ENCODE results near the gene LRRC8B. TPM values are rescaled to one million over a fixed set of nuclear protein-coding genes. Genes with fewer than 3 reads are reported as not detected.
A peak's percentile ranks its signal among the peaks of the same experiment; 100 is the strongest.

LRRC8B gene
- total and polyA plus RNA-seq, 9 of the 15 experiments (the other 6 are each of a cell fraction or from before 2014, with no cell fraction given), result 4.3 to 43.7 (median 14.4) TPM

DNA sequence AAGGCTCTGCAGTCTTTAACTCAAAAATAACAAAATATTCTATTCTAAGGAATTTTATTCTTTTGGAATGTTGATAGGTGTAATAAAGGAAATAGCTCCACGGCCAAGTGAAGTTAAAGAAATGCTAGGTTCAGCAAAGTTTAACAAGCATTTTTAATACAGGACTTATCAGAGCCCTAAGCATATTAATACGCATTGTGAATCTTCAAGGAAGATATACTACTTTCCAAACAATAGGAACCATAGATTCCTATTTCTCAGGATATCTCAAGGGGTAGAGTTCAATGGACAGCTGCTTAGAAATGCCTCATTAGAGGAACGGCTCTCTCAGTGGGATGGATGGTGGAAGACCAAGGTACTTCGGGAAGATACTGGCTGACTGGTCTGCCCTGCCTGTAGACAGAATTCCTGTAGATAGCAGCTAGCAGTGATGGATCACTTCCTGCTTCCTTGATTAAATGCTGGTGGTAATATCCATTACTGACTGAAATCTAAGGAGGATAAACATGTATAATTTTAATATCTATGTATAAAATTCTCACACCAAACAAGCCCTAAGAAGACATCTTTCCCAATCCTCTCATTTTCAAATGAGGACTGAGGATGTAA is 100.2 kb downstream of the LRRC8B start:
- intact Hi-C loops (cut with micrococcal nuclease) (no loop called here), in situ Hi-C loops (cut with MboI) (no loop called here)
- no TSS peak for BruUV-seq (replicated peaks)
- H3K9me1 ChIP-seq (ENCODE audit: control insufficient read depth, insufficient read depth, low read length), result no peaks in the 10 kb centered on the region
- H3K27me3 ChIP-seq (ENCODE audit: control insufficient read depth in 2 of 2, insufficient read depth in 2 of 2, low read length in 2 of 2), result no peaks in the 10 kb centered on the region
- H2AFZ ChIP-seq (ENCODE audit: low read depth, low read length), result no peak overlapping the region
- ChIA-PET CTCF (ENCODE audit: low intra/inter-chr PET ratio) (no interaction called here), POLR2A (interaction anchor here (0.8 to 0.9 kb wide), 2 partner anchors 11 to 13 kb away, joined by 3 read pairs; no protein-coding TSS in a partner anchor)
- H3K4me1 ChIP-seq (replicated peaks in 1 of 2; ENCODE audit: control insufficient read depth in 2 of 2, insufficient read depth in 2 of 2, low read length in 2 of 2), result 0 out of 5 replicates have a peak, but pooled peaks cover 0 to 3% of the 10 kb centered on the region in 2 experiments
- no peaks in the 10 kb centered on the region for H3K79me2 ChIP-seq (ENCODE audit: control insufficient read depth, insufficient read depth, low read length)
- no peak for DNase-seq (ENCODE audit: extremely low read depth in 1 of 4, low spot score in 3 of 4)
- H3K9ac ChIP-seq (ENCODE audit: insufficient read depth in 1 of 2, low read depth in 2 of 2, low read length in 2 of 2), result no peak overlapping the region
- no peak overlapping the region for H3K27ac ChIP-seq (ENCODE audit: extremely low read depth, low read depth, low read length)
- no peaks in the 10 kb centered on the region for H3K36me3 ChIP-seq (ENCODE audit: control insufficient read depth, insufficient read depth, low read length)
- no peak for FAIRE-seq
- H3K4me2 ChIP-seq (ENCODE audit: insufficient read depth, low read length), result no peak overlapping the region
- H3K4me3 ChIP-seq, result no peak overlapping the region
- TF ChIP-seq ZNF124 (CRISPR knock-in tag; IDR thresholded peaks at IDR 0.05), result no peak
- TF ChIP-seq ZNF239 (CRISPR knock-in tag; IDR thresholded peaks at IDR 0.05), result peak; percentile 88
- ATAC-seq, result no peak
- H4K20me1 ChIP-seq (replicated peaks; ENCODE audit: control insufficient read depth, insufficient read depth, low read length), result no peaks in the 10 kb centered on the region
- 55% methylated on average over 4 of the region's 4 CpGs for WGBS (ENCODE audit: insufficient coverage, low coverage, missing lambda C conversion rate)
- no peaks in the 10 kb centered on the region for H3K9me3 ChIP-seq (replicated peaks; ENCODE audit: control insufficient read depth, insufficient read depth, low read depth, low read length)

DNA sequence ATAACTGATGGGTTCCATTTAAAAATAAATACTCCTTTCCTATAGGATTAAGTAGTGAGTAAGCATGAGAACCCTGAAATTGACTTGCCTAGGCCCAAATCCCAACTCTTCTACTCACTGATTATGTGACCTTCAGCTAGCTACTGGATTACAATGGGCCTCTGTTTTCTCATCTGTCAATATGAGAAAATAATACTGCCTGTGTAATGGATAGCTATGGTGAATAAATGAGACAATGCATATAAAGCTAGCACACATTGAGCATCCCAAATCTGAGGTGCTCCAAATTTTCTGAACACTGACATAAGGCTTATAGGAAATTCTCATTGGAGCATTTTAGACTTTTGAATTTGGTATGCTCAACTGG is 103.0 kb downstream of the LRRC8B start:
- no peak overlapping the region for H3K27ac ChIP-seq (ENCODE audit: extremely low read depth, low read depth, low read length)
- H3K9me1 ChIP-seq (ENCODE audit: control insufficient read depth, insufficient read depth, low read length), result no peaks in the 10 kb centered on the region
- in situ Hi-C loops (cut with MboI) (no loop called here), intact Hi-C loops (cut with micrococcal nuclease) (no loop called here)
- no peak overlapping the region for H3K4me3 ChIP-seq
- no peaks in the 10 kb centered on the region for H3K79me2 ChIP-seq (ENCODE audit: control insufficient read depth, insufficient read depth, low read length)
- no peaks in the 10 kb centered on the region for H3K36me3 ChIP-seq (ENCODE audit: control insufficient read depth, insufficient read depth, low read length)
- TF ChIP-seq STAT5B (CRISPR knock-in tag; IDR thresholded peaks at IDR 0.05) (no peak), MBD2 (IDR thresholded peaks at IDR 0.05; ENCODE audit: borderline replicate concordance, low read depth) (no peak), PCBP2 (IDR thresholded peaks at IDR 0.05; ENCODE audit: low read depth, low read length, poor library complexity, severe bottlenecking) (no peak), CAMTA2 (CRISPR knock-in tag; conservative IDR thresholded peaks at IDR 0.05) (no peak), SMARCA4 (IDR thresholded peaks at IDR 0.05) (no peak), POLR2G (IDR thresholded peaks at IDR 0.05; ENCODE audit: low read depth, low read length) (no peak), HNRNPK (IDR thresholded peaks at IDR 0.05; ENCODE audit: low read depth, low read length, poor library complexity, severe bottlenecking) (no peak), ZNF589 (CRISPR knock-in tag; IDR thresholded peaks at IDR 0.05; ENCODE audit: low read depth) (no peak), RBM25 (IDR thresholded peaks at IDR 0.05; ENCODE audit: low read depth, low read length, severe bottlenecking) (no peak), FOXM1 (IDR thresholded peaks at IDR 0.05; ENCODE audit: low read depth) (no peak), FOXM1 (CRISPR knock-in tag; IDR thresholded peaks at IDR 0.05; ENCODE audit: low read depth) (no peak), ZNF778 (CRISPR knock-in tag; IDR thresholded peaks at IDR 0.05) (no peak), RAD21 (CRISPR knock-in tag; conservative IDR thresholded peaks at IDR 0.05 in 1 of 2, IDR thresholded peaks at IDR 0.05 in 1 of 2) (no peak), ZC3H8 (IDR thresholded peaks at IDR 0.05) (no peak), CXXC5 (CRISPR knock-in tag; IDR thresholded peaks at IDR 0.05) (no peak)
- TF ChIP-seq, protein P1, sequence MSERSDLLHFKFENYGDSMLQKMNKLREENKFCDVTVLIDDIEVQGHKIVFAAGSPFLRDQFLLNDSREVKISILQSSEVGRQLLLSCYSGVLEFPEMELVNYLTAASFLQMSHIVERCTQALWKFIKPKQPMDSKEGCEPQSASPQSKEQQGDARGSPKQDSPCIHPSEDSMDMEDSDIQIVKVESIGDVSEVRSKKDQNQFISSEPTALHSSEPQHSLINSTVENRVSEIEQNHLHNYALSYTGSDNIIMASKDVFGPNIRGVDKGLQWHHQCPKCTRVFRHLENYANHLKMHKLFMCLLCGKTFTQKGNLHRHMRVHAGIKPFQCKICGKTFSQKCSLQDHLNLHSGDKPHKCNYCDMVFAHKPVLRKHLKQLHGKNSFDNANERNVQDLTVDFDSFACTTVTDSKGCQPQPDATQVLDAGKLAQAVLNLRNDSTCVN (CRISPR knock-in tag; IDR thresholded peaks at IDR 0.05), result no peak
- ATAC-seq (no peak), DNase-seq (ENCODE audit: extremely low read depth in 1 of 4, low spot score in 3 of 4) (no peak), FAIRE-seq (no peak)
- H3K9me3 ChIP-seq (replicated peaks; ENCODE audit: control insufficient read depth, insufficient read depth, low read depth, low read length), result no peaks in the 10 kb centered on the region
- H2AFZ ChIP-seq (ENCODE audit: low read depth, low read length), result no peak overlapping the region
- peaks cover 6 to 8% of the 10 kb centered on the region in 2 experiments for H3K4me1 ChIP-seq (replicated peaks in 1 of 2; ENCODE audit: control insufficient read depth in 2 of 2, insufficient read depth in 2 of 2, low read length in 2 of 2)
- H3K9ac ChIP-seq (ENCODE audit: insufficient read depth in 1 of 2, low read depth in 2 of 2, low read length in 2 of 2), result no peak overlapping the region
- no TSS peak for BruUV-seq (replicated peaks)
- no peaks in the 10 kb centered on the region for H4K20me1 ChIP-seq (replicated peaks; ENCODE audit: control insufficient read depth, insufficient read depth, low read length)
- no peaks in the 10 kb centered on the region for H3K27me3 ChIP-seq (ENCODE audit: control insufficient read depth in 2 of 2, insufficient read depth in 2 of 2, low read length in 2 of 2)
- H3K4me2 ChIP-seq (ENCODE audit: insufficient read depth, low read length), result no peak overlapping the region
- CTCF ChIA-PET (ENCODE audit: low intra/inter-chr PET ratio), result no interaction called here
- POLR2A ChIA-PET, result interaction anchor here (0.5 kb wide), 1 partner anchor 58 kb away, joined by 3 read pairs; no protein-coding TSS in a partner anchor
